HG03097 (cell line): ENCODE measurements around the gene NEDD4.
"Not testable (repeated sequence)": the region's sequence is repeated elsewhere in the genome, so short reads cannot be mapped to it uniquely, and the experiment has no call there.

Experiments used
- ATAC-seq: cut with Tn5 transposase; IDR thresholded peaks from one replicate; pipeline ENCODE4 v1.9.1; 2021; ENCODE audit not compliant: unreplicated experiment, low FRiP score

NEDD4 gene

DNA sequence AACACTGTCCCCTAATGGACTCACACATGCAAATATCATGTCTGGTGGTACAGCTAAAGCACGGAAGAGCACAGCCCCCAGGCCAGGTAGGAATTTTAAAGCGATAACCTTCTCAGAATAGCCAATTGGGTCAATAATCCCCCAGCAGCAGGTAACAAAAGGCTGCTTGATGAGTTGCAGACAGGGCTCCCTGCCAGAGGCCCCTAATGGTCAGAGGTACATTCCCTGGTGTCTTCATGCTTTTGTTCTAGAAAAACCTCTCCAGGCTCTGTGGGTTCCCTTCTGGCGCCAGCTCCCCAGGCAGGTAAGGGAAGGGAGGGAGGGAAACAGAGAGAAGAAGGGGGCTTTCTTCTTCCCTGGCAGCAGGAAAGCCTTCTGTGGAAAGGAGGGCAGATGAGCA is 207.1 kb downstream of the NEDD4 start:
- no peak for ATAC-seq

GRCh38 chr15:55785593-55785992 is 207.8 kb downstream of the NEDD4 start:
- ATAC-seq, result not testable (repeated sequence)

- no peak for ATAC-seq
These were observed 209.1 kb downstream of the NEDD4 start for GRCh38 chr15:55784286-55784685.

DNA sequence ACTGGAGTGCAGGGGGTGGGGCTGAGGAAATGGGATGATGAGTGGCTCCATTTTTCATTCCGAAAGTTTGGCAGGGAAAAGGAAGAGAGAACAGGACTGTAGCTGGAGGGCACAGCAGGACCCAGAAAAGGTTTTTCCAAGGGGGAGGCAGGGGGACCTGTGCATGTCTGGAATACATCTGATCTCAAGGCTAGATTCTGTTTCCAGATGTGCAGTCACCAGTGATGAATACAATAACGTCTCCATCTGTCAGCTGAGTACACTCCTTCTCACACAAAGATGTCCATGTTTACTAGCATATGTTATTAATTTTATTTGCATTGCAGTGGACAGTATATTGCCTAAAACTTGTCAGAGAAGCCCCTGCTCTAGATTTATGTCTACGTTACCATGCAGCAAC is 210.5 kb downstream of the NEDD4 start:
- no peak for ATAC-seq

DNA sequence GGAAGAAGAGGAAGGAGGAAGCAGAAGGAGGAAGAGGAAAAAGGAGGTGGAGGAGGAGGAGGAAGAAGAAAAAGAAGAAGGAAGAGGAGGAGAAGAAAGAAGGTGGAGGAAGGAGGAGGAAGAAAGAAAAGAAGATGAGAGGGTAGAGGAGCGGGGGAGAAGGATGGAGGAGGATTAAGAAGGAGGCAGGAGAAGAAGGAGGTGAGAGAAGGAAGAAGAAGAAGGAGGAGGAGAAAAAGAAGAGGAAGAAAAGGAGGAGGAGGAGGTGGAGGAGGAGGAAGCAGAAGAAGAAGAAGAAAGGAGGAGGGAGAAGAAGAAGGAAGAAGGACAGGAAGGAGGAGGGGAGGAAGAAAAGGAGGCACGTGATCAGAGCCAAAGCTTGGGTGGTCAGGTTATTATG is 213.1 kb downstream of the NEDD4 start:
- no peak for ATAC-seq

DNA sequence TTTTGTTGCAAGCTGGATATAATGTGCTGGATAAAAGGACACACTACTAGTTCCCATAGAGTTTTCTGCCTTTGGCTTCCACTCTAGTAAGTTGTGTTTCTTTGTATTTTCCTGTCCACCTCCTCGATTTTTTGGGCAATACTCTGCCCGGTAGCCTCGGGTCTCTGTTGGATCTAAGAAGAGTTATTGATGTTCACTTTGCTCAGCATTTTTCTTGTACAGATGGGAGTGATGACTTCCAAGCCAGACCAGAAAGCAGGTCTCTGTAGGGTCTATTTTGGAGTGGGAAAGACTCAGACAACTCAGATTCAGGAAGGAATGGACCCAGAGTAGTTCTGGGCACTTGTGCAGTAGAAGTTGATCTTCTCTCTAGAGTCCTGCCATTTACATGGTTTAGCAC is 214.5 kb downstream of the NEDD4 start:
- no peak for ATAC-seq
